ENCODE measurements around the gene NCBP3.

GRCh38 chr17:3885271-3885670 lies 39.2 kb upstream of the NCBP3 start:
- TF ChIP-seq EP300 (IDR thresholded peaks at IDR 0.05) (no peak), CTCF (IDR thresholded peaks at IDR 0.05) (no peak), POLR2A (IDR thresholded peaks at IDR 0.05) (no peak)

Data from ovary (tissue), 3 donors.